GM12864 (cell line): ENCODE results near the gene PHLPP1.

ENCODE experiments used
- DNase-seq: peaks from one replicate; pipeline ENCODE4 v3.0.0-alpha.2; 2011; ENCODE audit warnings: low read depth
- H3K4me3 ChIP-seq: 2 replicates; pipeline ENCODE4 v1.5.1; 2011; ENCODE audit warnings: mild to moderate bottlenecking, low read depth, low read length, control low read depth
- TF ChIP-seq, protein P1 (sequence below): IDR thresholded peaks from 2 replicates; pipeline ENCODE4 v1.5.1; 2011; ENCODE audit warnings: low read depth, mild to moderate bottlenecking, moderate library complexity, low read length, control low read depth, inconsistent platforms; ENCODE audit errors: missing control alignments

PHLPP1 gene

GRCh38 chr18:62833494-62833893, 118.2 kb downstream of the PHLPP1 start:
- DNase-seq, result no peak
- TF ChIP-seq, protein P1, sequence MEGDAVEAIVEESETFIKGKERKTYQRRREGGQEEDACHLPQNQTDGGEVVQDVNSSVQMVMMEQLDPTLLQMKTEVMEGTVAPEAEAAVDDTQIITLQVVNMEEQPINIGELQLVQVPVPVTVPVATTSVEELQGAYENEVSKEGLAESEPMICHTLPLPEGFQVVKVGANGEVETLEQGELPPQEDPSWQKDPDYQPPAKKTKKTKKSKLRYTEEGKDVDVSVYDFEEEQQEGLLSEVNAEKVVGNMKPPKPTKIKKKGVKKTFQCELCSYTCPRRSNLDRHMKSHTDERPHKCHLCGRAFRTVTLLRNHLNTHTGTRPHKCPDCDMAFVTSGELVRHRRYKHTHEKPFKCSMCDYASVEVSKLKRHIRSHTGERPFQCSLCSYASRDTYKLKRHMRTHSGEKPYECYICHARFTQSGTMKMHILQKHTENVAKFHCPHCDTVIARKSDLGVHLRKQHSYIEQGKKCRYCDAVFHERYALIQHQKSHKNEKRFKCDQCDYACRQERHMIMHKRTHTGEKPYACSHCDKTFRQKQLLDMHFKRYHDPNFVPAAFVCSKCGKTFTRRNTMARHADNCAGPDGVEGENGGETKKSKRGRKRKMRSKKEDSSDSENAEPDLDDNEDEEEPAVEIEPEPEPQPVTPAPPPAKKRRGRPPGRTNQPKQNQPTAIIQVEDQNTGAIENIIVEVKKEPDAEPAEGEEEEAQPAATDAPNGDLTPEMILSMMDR, result no peak
- no peak overlapping the region for H3K4me3 ChIP-seq

DNA sequence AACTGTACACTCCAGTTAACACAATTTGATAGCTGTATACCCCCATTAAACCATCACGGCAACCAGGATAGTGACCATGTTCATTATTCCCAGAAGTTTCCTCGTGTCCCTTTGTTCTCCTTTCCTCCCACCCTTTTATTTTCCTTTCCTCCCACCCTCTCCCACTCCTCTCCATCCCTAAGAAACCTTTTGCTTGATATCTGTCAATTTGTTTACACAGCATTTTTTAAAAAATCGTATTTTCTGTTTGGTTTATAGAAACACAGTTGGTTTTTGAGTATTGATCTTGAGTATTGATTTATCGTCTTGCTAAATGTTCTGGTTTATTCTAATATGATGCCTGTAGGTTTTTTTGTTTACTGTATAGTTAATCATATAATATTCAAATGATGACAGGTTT, 119.4 kb downstream of the PHLPP1 start:
- no peak overlapping the region for H3K4me3 ChIP-seq
- TF ChIP-seq, protein P1, result no peak
- DNase-seq, result no peak

- TF ChIP-seq, protein P1, result no peak
- no peak for DNase-seq
Observed at GRCh38 chr18:62837011-62837410, 121.7 kb downstream of the PHLPP1 start.

GRCh38 chr18:62838475-62839098, 123.2 kb downstream of the PHLPP1 start:
- no peak for DNase-seq
- H3K4me3 ChIP-seq, result no peak overlapping the region
- TF ChIP-seq, protein P1, result no peak

More at GRCh38 chr18:62837011-62837410, 121.7 kb downstream of the PHLPP1 start:
- no peak overlapping the region for H3K4me3 ChIP-seq

GRCh38 chr18:62839874-62840713, 124.8 kb downstream of the PHLPP1 start:
- no peak for DNase-seq
- no peak overlapping the region for H3K4me3 ChIP-seq
- TF ChIP-seq, protein P1, result no peak

DNA sequence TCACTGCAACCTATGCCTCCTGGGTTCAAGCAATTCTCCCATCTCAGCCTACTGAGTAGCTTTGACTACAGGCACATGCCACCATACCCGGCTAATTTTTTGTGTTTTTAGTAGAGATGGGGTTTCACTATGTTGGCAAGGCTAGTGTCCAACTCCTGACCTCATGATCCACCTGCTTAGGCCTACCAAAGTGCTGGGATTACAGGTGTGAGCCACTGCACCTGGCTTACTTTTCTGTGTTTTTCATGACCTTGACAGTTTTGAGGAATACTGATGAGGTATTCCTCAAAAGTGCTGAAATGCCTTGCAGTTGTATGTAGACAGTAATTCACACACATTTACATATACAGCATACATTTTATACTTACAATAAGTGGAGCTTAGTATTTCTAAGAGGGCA, 126.1 kb downstream of the PHLPP1 start:
- H3K4me3 ChIP-seq, result no peak overlapping the region
- TF ChIP-seq, protein P1, result no peak
- no peak for DNase-seq

DNA sequence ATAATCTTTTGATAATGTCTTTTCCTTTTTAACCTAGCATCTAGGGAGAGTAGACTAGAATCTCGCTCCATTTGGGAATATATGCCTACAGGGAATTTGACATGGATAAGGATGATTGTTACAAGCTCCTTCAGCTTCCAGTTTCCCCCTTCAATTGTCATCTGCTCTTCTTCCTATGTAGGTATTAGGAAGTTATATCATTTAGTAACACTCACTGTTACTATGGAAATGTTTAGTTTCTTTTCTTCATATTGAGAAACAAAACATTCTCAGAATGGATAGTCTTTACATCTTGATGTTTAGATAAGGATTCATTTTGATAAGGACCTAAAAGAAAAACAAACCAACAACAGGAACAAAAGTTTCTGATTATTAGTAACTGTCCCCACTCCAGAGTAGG, 127.6 kb downstream of the PHLPP1 start:
- no peak overlapping the region for H3K4me3 ChIP-seq
- TF ChIP-seq, protein P1, result no peak

More for the DNA sequence above, 127.6 kb downstream of the PHLPP1 start:
- DNase-seq, result no peak
